Stimulated activated CD8-positive, alpha-beta memory T cell treated with anti-CD3 and anti-CD28 coated beads, Interleukin-7, amount 100 ng/mL, for 48 hours (primary cell): ENCODE measurements around the gene HDAC3.

ENCODE experiments used
- DNase-seq, 2 donors: peaks; one replicate each; pipeline ENCODE4 v3.0.0-alpha.2; 2020; ENCODE audit warnings: low read depth in 1 of 2; ENCODE audit errors: extremely low read depth in 1 of 2

Gene HDAC3

DNA sequence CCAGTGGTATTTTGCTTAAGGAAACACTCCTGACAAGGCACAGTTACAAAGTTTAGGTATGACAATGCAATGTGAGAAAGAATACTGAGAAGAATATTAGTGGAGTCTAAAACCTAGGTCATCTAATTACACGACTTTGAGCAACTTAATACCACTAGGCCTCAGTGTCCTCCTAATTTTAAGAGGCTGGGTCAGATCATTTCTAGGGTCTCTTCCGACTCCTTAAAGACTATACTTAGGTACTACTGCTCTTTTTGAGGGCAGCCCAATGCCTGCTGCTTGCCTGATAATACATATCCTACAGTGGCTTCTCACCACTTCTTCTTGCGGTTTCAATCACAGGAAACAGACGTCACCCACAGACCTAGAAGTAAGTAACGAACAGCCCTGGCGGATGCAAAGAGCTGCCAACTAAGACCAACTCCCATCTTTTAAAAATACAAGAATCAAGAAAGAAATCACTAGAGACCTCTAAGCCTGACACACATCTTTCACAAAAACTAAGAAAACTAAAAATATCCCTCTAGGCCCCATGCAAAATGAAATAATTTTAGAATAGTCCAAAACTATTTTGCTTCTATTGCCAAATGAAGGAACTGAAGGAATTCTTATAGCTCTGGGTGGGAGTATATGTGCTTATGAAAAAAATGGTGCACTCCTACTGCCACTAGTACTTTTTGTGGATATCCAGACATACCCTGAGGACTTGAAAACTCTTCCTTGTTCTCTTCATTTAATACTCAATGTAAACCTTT, 30.9 kb downstream of the HDAC3 start:
- DNase-seq = peak in 1 of 2 donors; percentile 57

DNA sequence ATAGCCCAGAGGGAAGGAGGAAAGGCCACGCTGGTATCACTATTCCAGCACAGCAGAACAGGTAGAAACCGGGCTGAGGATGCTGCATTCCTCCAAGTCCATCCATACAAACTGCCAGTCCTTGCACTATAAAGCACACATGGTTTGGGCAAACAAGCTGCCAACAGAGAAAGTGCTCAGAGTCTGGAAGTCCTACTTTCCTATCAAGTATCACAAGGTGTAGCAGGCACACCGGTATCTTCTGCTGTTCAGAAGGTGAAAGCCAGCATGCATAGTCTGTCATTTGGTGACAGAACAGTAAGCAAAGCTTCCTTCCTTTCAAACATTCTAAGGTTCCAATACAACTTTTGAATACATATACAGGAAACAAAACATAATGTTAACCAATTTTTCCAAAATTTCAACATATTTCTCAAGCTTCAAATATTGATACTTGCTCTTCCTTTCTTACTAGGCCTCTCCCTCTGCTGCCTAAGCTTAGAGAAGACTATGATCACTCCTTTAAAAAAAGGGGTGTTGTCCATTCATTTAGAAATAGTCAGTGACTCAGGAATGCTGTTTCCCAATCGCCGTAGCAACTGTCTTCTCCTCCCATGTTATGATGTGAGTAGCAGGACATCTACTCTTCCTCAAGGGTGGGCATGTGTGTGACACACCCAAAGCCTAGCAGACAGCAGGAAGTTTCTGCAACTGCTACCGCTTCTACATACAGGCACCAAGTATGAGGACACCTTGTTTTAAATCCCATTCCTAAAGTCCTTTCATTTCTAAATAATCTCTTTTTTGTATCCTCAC, 32.5 kb downstream of the HDAC3 start:
- DNase-seq = no peak

DNA sequence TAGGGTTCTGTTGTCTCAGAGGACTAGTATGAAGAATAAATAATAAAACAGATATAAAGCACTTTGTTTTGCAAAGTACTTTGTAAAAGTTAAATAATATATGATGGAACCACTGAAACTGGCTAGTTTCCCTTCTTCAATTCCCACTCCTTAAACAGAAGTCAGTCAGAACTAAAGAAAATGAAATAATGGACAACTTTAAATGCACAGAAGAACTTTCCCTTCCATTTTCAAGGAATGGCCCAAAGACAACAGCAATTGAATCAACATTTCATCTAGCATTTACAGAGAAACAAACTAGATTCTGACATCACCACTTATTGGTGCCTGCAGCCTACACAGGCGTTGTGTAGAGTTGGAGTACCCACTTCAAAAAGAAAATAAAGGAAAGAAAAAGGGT, 34.0 kb downstream of the HDAC3 start:
- DNase-seq = no peak

DNA sequence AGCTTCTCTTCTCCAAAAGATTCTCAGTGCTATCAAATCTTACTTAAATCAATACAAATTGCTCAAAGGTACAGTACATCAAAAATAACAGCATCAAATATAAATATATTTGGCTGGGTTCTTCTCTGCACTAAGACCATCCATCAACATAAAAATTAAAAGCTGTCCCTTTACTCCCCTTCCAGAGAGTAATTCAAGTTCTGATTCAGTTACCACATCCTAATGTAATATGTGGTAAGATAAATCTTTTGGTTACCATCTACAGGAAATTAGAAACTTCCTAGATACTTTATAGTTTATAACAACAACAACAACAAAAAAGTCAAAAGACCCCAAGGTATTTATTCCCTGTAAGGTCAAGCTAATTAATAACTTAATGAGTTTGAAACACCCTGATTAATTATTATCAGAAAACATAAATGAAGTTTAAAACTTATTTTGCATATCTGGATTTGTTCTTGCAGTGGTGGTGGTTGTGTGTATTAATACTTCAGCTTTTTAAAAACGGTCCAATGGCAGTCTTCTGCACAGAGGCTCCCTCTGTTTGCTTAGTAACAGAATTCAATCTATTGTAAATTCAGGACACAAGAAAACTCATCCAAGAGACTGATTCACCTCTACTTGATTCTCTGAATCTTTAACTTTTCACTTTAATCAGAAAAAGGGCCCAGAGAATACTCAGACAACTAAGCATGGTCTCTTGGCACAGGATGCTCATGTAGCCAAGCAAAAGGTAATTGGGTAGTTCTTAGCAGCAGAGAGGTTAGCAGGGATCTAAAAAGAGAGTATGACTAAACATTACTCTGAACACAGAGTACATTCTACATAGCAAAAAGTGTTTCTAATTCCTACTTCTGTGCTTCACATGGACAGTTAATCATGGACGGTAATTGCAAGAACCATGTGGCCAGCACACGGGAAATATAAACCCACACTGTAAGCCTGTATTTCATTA, 38.0 kb downstream of the HDAC3 start:
- DNase-seq = no peak

DNA sequence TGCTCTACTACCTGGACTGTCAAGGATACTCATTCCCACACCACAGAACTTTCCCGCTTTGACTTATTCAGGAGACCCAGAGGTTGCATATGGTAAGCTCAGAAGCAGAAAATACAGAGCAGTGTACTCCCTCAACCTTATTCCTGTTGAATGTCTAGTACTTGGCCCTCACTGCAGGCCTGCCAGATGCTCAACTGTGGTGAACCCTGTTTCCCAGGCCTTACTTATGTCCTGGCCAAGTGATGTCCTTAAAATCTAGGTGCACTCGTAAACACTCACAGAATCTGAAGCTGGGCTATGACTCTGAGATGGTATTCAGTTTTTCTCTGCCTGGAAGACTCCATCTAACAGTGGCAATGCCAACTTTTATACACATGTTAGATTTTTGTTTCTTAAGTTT, 38.8 kb downstream of the HDAC3 start:
- DNase-seq = no peak

DNA sequence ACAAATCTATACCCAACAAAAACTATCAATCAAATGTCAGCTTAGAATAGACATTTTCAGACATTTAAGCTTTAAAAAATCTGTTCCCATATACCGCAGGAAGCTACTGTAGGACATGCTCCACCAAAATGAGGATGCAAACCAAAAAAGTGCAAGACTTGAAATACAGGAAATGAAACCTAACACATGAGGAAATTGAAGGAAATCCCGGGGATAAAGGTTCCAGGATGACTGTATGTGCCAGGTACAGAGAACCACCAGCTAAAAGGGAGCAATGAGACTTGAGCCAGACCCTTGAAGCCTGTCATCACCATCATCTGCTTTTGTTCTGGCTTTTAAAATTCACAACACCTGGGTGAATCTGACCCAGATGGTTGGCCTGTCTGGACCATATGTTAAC, 39.3 kb downstream of the HDAC3 start:
- no peak for DNase-seq

DNA sequence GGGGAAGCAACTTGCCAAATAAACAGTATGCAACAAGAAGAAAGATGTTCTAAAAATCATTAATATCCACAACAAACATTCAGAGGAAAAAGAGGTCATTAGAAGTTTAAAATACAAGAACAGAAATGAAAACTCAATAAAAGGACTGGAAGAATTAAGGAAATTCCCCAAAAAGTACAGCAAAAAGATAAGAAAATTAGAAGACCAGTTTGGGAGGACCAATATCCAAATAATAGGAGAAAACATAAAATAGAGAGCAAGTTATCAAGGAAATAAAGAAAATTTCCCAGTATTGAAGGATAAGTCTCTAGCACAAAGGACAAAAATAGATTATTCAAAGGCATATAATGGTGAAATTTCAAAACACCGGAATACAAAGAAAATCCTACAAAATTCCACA, 39.8 kb downstream of the HDAC3 start:
- no peak for DNase-seq

DNA sequence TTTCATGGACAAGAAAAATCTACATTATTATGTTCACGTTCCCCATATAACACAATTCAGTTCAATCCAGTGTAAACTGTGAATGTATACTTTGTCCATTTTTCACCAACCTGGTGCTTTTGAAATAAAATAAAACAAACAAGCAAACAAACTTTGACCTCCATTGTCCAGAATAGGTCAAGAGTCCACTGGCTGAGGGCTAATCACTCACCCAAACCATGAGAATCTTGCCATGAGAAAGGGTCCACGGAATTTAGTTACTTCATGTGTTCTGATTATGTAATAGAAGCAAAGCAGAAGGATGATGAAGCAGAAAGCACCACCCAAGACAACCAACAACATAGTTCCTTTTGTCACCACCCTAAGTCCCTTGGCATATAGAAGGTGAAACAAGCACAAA, 46.5 kb downstream of the HDAC3 start:
- no peak for DNase-seq

DNA sequence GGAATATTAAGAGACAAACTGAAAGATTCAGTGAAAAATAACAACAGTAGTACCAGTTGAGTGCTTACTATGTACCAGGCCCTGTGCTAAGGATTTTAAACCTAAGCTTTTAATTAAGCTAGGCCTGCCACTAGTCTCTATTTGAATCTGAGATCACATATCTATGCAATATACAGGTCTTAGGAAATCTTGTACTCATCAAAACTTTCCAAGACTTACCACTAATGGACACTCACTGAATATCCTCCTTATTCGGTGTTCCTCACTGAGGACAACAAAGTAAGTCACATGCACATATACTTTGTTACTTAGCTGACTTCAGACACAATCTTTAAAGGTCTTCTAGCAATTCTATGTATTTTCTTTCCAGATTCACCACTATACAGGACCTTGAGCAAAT, 50.4 kb downstream of the HDAC3 start:
- DNase-seq = no peak

DNA sequence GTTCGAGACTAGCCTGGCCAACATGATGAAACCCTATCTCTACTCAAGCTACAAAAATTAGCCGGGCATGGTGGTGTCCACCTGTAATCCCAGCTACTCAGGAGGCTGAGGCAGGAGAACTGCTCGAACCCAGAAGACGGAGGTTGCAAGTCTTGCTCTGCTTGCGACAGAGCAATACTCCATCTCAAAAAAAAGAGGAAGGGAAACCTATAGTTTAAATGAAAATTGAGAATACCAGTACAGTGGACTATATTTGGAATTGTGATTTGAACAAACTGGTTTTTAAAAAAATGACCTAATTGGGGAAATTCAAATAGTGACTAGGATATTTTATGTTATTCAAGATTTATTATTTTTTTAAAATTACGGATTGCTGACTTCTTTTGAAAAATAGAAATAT, 51.1 kb downstream of the HDAC3 start:
- DNase-seq = no peak

DNA sequence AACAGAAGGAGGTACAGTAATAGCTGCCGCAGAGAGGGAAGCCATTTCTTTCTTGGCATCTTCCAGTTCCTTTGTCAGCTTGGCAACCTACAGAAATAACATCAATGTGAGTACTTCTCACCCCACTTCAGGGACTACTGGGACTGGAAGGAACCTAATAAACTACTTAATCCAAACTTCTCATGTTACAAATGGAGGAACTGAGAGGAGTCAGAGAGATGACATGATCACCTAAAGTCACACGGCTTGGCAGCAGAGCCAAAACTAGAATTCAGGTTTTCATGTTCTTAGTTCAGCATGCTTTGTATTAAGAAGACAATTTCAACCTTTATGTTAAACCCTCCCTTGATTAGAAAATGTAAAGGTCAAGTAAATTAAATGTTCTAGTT, 62.5 kb downstream of the HDAC3 start:
- no peak for DNase-seq

DNA sequence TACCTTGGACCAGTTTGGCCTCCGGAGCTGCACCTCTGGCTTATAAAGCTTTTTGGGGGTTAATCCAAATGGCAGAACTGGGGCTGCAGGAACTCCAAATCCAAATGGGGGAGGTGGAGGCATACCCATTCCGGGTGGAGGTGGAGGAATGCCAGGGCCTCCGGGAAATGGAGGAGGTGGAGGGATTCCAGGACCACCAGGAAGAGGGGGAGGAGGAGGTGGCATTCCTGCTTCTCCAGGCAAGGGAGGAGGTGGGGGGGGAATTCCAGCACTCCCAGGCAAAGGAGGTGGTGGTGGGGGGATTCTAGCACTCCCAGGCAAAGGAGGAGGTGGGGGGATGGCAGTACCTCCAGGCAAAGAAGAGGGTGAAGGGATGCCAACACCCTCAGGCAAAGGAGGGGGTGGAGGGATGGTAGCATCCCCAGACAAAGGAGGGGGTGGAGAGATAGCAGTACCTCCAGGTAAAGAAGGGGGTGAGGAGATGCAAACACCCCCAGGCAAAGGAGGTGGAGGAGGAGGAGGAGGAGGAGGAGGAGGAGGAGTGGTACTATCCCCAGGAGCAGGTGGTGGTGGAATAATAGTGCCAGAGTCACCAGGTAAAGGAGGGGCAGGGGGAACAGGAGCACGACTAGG, 63.0 kb downstream of the HDAC3 start:
- DNase-seq = no peak
